ENCODE data around the gene PEAR1.

PEAR1 gene

GRCh38 chr1:156853761-156854160 is 39.8 kb upstream of the PEAR1 start:
- H3K4me3 ChIP-seq (ENCODE audit: low read depth, low read length) = no peak overlapping the region
- no peak for DNase-seq (ENCODE audit: low read depth)
- TF ChIP-seq CTCF (IDR thresholded peaks at IDR 0.05; ENCODE audit: low read depth, low read length, missing control alignments) = no peak

GRCh38 chr1:156854634-156855033 is 38.9 kb upstream of the PEAR1 start:
- no peak for TF ChIP-seq CTCF (IDR thresholded peaks at IDR 0.05; ENCODE audit: low read depth, low read length, missing control alignments)
- no peak overlapping the region for H3K4me3 ChIP-seq (ENCODE audit: low read depth, low read length)
- DNase-seq (ENCODE audit: low read depth) = no peak

- TF ChIP-seq CTCF (IDR thresholded peaks at IDR 0.05; ENCODE audit: low read depth, low read length, missing control alignments) = no peak
- no peak overlapping the region for H3K4me3 ChIP-seq (ENCODE audit: low read depth, low read length)
- DNase-seq (ENCODE audit: low read depth) = no peak
Measured at GRCh38 chr1:156856282-156856785, 37.2 kb upstream of the PEAR1 start.

GRCh38 chr1:156857532-156857931 is 36.0 kb upstream of the PEAR1 start:
- no peak for DNase-seq (ENCODE audit: low read depth)
- no peak for TF ChIP-seq CTCF (IDR thresholded peaks at IDR 0.05; ENCODE audit: low read depth, low read length, missing control alignments)
- H3K4me3 ChIP-seq (ENCODE audit: low read depth, low read length) = no peak overlapping the region

GRCh38 chr1:156858555-156858956 is 35.0 kb upstream of the PEAR1 start:
- H3K4me3 ChIP-seq (ENCODE audit: low read depth, low read length) = no peak overlapping the region
- no peak for TF ChIP-seq CTCF (IDR thresholded peaks at IDR 0.05; ENCODE audit: low read depth, low read length, missing control alignments)
- no peak for DNase-seq (ENCODE audit: low read depth)

- no peak for TF ChIP-seq CTCF (IDR thresholded peaks at IDR 0.05; ENCODE audit: low read depth, low read length, missing control alignments)
- no peak within 1 kb of the TSS for H3K4me3 ChIP-seq (ENCODE audit: low read depth, low read length)
- DNase-seq (ENCODE audit: low read depth) = no peak
Measured at GRCh38 chr1:156858959-156859522, 34.5 kb upstream of the PEAR1 start, which contains the start of gene INSRR. Gene INSRR (minus strand): TSS chr1:156859117. CDS start chr1:156858621, 496 bp downstream.

- no peak for TF ChIP-seq CTCF (IDR thresholded peaks at IDR 0.05; ENCODE audit: low read depth, low read length, missing control alignments)
- DNase-seq (ENCODE audit: low read depth) = no peak
- H3K4me3 ChIP-seq (ENCODE audit: low read depth, low read length) = no peak overlapping the region
Measured at GRCh38 chr1:156859523-156860112, 33.9 kb upstream of the PEAR1 start.

All from GM12864 (cell line).